ENCODE data around the gene CLDN14.

CLDN14 gene

DNA sequence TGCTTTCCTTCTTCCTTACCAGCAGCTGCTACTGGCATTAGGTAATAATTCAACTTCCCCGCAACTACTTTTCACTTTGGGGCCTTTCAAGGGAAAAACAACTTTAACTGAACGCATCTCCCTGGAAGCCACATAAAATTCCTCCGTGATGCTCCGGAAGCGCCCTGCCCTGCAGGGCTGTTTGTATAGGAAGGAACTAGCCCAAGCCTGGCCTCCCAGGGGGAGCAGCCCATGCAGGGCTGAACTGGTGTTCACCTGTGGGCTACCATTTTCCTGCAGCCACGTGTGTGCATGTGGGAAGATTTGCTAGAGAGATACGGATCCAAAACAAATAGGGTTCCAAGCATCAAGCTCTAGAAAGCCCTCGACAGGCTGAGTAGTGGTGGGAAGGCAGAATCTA, 14.4 kb downstream of the CLDN14 start:
- Mint-ChIP-seq H3K4me1 (ENCODE audit: low read depth) (no peaks in the 10 kb centered on the region), H3K4me3 (no peak overlapping the region), H3K9me3 (ENCODE audit: low read depth) (no peaks in the 10 kb centered on the region), H3K27ac (no peak overlapping the region), H3K36me3 (no peaks in the 10 kb centered on the region), H3K27me3 (no peaks in the 10 kb centered on the region)

DNA sequence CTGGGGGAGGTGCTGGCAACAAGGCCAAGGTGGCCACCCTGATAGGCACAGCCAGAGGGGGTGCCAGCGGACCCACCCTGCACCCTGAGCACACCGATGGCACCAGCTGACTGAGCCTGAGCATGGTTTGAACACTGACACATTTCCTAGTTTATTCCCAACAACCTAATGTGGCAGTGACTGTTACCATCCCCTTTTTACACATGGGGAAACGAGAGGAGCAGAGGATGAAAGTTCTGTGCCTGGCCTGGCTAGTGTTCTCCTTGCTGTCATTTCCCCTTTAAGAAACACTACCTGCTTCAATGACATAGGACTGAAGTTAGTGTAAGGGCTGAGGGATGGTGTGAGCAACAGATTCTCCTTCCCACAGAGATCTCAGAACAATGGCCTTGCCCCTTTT, 15.3 kb downstream of the CLDN14 start:
- Mint-ChIP-seq H3K9me3 (ENCODE audit: low read depth) (no peaks in the 10 kb centered on the region), H3K27ac (no peak overlapping the region), H3K4me1 (ENCODE audit: low read depth) (no peaks in the 10 kb centered on the region), H3K27me3 (no peaks in the 10 kb centered on the region), H3K36me3 (no peaks in the 10 kb centered on the region), H3K4me3 (no peak overlapping the region)

DNA sequence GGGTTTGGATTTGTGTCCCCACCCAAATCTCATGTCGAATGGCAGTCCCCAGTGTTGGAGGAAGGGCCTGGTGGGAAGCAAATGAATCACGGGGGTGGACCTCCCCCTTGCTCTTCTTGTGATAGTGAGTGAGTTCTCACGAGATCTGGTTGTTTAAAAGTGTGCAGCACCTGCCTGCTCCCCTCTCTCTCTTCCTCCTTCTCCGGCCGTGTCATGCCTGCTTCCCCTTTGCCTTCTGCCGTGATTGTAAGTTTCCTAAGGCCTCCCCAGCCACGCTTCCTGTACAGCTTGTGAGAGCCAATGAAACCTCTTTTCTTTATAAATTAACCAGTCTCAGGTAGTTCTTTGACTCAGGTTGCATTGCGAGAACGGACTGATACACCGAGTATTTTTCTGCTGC, 15.9 kb downstream of the CLDN14 start:
- Mint-ChIP-seq H3K27me3 (no peaks in the 10 kb centered on the region), H3K36me3 (no peaks in the 10 kb centered on the region), H3K9me3 (ENCODE audit: low read depth) (no peaks in the 10 kb centered on the region), H3K4me1 (ENCODE audit: low read depth) (no peaks in the 10 kb centered on the region), H3K27ac (no peak overlapping the region), H3K4me3 (no peak overlapping the region)

DNA sequence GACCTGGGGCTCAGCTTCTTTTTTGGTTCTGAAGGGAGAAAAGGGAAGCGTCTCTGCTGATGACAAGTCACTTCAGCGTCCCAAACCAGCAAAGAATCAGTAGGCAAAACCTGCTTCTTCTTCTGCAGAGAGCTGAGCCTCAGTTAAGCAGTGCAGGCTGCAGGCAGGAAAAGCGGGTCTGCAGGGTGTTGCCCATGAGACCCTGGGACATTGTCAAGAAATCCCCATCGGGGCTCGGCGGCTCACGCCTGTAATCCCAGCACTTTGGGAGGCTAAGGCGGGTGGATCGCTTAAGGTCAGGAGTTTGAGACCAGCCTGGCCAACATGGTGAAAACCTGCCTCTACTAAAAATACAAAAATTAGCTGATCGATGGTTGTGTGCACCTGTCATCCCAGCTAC, 16.7 kb downstream of the CLDN14 start:
- Mint-ChIP-seq H3K36me3 (no peaks in the 10 kb centered on the region), H3K4me1 (ENCODE audit: low read depth) (no peaks in the 10 kb centered on the region), H3K4me3 (no peak overlapping the region), H3K27me3 (no peaks in the 10 kb centered on the region), H3K9me3 (ENCODE audit: low read depth) (no peaks in the 10 kb centered on the region), H3K27ac (no peak overlapping the region)

DNA sequence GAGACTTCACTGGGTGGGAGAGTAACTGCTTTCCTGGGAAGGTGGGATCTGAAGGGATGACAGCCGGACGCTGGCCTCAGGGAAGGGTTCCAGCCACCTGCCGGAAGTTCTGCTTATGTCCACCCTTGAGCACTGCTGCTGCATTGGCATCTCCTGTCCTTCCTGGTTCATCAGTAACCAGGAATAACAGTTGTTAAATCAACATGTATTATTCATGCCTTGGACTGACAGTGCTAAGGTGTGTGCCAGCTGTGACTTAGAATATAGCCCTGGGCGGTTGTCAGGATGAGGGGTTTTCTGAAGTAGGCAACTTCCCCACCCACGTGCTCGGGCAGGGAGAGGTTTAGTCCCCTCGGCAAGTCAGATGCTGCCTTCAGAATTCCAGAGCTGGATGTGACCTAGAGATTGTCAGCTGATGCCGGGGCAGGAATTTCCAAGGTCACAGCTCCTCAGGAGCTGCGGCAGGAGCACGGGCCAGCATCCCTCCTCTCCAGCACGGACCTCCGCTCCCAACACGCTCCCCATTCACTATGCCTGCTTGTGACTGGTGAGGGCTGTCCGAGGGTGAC, 17.9 kb downstream of the CLDN14 start:
- Mint-ChIP-seq H3K36me3 (no peaks in the 10 kb centered on the region), H3K27ac (no peak overlapping the region), H3K27me3 (no peaks in the 10 kb centered on the region), H3K9me3 (ENCODE audit: low read depth) (no peaks in the 10 kb centered on the region), H3K4me3 (no peak overlapping the region), H3K4me1 (ENCODE audit: low read depth) (no peaks in the 10 kb centered on the region)

DNA sequence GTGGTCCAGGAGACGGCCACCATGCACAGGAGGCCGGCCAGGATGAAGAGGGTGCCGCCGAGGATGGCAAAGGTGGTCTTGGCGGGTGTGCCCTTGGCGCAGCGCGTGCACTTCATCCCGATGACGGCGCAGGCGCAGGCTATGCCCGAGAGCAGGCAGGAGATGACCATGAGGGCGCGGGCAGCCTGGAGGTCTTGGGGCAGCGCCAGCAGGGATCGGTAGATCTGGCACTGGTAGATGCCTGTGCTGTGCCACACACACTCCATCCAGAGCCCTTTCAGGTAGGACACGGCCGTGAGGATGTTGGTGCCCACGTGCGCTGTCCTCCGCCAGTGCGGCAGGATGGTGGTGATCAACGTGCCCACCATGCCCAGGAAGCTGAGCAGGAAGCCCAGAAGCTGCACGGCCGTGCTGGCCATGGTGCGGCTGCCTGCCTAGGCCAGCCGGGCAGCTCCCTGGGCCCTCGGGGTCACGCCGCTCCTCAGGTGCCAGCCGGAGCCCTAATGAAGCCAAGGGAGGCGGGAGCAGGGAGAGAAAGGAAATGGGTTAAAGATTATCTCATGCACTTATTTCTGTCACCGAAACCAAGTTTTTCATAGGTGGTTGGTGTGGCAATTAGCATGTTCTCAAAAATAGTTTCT, 18.5 kb downstream of the CLDN14 start:
- Mint-ChIP-seq H3K36me3 (no peaks in the 10 kb centered on the region), H3K4me1 (ENCODE audit: low read depth) (no peaks in the 10 kb centered on the region), H3K9me3 (ENCODE audit: low read depth) (no peaks in the 10 kb centered on the region), H3K4me3 (no peak overlapping the region), H3K27me3 (no peaks in the 10 kb centered on the region), H3K27ac (no peak overlapping the region)

DNA sequence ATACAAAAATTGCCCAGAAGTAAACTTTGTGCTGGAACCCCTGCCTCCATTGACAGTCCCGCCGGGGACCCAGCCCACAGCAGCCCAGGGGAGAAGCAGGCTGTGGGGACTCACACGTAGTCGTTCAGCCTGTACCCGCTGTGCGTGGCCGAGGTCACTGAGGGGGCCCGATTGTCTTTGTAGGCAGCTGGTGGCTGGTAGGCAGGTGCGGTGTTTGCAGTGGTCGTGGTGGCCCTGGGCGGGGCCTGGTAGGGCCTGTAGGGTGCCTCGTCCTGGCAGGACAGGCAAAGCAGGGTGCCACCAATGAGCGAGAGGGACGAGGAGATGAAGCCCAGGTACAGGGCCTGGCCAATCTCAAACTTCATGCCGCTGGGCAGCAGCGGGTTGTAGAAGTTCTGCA, 19.1 kb downstream of the CLDN14 start:
- Mint-ChIP-seq H3K9me3 (ENCODE audit: low read depth) (no peaks in the 10 kb centered on the region), H3K4me1 (ENCODE audit: low read depth) (no peaks in the 10 kb centered on the region), H3K27me3 (no peaks in the 10 kb centered on the region), H3K4me3 (no peak overlapping the region), H3K27ac (no peak overlapping the region), H3K36me3 (no peaks in the 10 kb centered on the region)

DNA sequence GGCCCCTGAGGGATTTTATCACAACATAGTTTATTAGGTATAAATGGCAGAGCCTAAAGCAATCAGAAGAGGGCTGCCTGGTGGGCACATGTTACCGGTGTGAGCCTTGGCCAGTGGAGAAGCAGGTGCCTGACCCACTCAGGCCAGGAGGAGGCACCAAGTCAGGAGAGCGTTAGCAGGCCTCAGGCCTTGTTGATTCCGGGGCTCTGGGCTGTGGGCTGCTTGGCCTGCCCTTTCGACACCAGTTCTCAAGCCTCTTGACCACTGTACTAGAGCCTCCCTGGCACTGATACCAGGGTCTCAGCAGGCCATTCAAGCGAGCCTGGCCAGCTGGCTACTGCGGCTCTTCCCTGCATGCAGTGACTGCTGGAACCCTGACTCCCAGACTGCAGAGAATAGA, 20.8 kb downstream of the CLDN14 start:
- Mint-ChIP-seq H3K27ac (no peak overlapping the region), H3K4me3 (no peak overlapping the region), H3K36me3 (no peaks in the 10 kb centered on the region), H3K9me3 (ENCODE audit: low read depth) (no peaks in the 10 kb centered on the region), H3K4me1 (ENCODE audit: low read depth) (no peaks in the 10 kb centered on the region), H3K27me3 (no peaks in the 10 kb centered on the region)

DNA sequence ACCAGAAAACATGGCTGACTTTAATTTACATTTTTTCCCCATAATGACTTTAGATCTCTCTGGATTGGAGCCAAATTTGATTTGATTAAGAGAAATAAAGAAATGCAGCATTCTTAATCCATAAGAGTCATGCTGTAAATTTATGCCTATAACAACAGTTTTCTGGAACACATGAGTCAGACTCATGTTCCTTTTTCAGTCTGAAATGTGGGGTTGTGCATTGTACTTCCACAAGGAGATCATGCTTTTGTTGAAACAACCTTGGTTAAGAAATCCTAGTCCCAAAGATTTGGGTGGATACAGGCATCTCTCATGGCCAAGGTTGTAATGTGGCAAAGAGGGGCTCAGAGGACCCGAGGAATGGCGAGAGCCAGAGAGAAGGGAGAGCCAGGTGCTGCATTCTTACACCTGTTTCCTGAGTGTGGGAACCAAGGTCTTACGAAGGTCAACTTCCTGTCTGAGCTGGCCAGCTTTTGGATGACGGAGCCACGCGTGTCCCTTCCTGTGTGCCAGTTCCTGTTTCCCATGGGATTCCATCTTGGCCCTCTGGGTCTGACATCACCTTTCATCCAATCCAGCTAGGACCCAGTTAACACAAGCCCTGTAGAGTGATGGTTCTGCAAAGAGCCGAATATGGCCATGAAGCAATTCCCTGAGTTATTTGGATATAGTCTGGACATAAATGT, 23.1 kb downstream of the CLDN14 start:
- Mint-ChIP-seq H3K36me3 (peaks cover 2% of the 10 kb centered on the region), H3K27me3 (no peaks in the 10 kb centered on the region), H3K4me1 (ENCODE audit: low read depth) (no peaks in the 10 kb centered on the region), H3K4me3 (no peak overlapping the region), H3K9me3 (ENCODE audit: low read depth) (no peaks in the 10 kb centered on the region), H3K27ac (no peak overlapping the region)

DNA sequence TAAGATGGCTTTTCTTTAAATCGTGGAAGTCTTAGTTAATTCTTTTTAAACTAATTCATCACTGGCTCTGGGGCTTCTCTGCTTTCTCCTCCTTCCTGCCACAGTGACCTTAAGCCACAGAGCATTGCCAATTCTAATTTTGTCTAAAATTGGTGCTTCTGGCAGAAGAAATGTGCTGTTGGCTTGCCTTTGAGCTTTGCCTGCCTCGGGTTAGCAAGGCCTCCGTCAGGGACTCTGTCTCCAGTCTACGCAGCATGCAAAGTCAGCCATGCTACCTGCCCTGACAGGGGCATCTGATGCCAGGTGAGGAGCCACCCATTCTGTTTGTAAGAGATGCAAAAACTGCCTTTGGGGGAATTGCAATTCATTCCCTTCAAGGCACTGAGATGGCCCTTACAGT, 25.2 kb downstream of the CLDN14 start:
- Mint-ChIP-seq H3K4me3 (no peak overlapping the region), H3K9me3 (ENCODE audit: low read depth) (no peaks in the 10 kb centered on the region), H3K36me3 (peaks cover 2% of the 10 kb centered on the region), H3K27ac (no peak overlapping the region), H3K4me1 (ENCODE audit: low read depth) (no peaks in the 10 kb centered on the region), H3K27me3 (no peaks in the 10 kb centered on the region)

DNA sequence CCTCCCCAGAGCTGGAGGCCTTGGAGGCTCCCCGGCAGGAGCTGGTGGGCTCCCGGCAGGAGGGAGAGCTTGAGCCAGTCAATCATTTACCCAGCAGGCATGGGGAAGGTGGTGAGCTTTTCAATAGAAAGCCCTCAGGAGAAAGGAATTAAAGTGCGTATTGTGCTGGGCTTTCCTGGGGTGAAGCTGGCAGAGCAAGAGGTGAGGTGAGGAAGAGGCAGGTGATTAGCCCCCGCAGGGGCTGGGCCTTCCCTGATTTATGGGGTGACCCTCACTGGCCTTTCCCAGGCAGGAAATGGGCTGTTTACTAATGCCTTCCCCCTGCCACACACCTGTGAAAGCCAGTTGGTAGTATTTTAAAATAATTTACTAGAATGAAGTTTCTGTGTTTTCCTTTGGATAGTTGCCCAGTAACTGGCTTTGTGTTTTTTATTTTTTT, 25.8 kb downstream of the CLDN14 start:
- Mint-ChIP-seq H3K4me1 (ENCODE audit: low read depth) (no peaks in the 10 kb centered on the region), H3K36me3 (peaks cover 2% of the 10 kb centered on the region), H3K9me3 (ENCODE audit: low read depth) (no peaks in the 10 kb centered on the region), H3K27me3 (no peaks in the 10 kb centered on the region), H3K4me3 (no peak overlapping the region), H3K27ac (no peak overlapping the region)

DNA sequence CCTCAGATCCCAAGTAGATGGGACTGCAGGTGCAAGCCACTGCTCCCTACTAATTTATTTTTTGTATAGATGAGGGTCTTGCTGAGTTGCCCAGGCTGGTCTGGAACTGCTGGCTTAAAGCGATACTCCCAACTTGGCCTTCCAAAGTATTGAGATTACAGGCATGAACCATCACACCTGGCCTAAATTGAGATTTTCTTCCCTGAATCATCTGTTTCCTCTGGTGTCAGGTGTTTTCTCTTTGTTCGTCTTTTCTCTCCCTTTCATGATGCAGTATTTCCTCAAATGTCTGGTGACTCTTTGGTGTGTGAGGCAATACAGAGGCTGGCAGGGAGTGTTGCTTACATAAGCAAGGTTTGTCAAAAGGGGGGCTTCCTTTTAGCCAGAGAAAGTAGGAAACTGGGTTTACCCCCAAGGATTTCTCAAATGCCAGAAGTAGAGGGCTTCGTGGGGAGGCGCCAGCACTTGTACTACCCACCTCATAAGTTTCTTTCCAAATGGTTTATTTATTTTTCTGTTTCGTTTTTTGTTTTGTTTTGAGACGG, 27.6 kb downstream of the CLDN14 start:
- H3K27ac Mint-ChIP-seq: no peak overlapping the region
- H3K4me1 Mint-ChIP-seq (ENCODE audit: low read depth): no peaks in the 10 kb centered on the region
- no peak overlapping the region for H3K4me3 Mint-ChIP-seq
- no peaks in the 10 kb centered on the region for H3K27me3 Mint-ChIP-seq
- peaks cover 2% of the 10 kb centered on the region for H3K36me3 Mint-ChIP-seq
- no peaks in the 10 kb centered on the region for H3K9me3 Mint-ChIP-seq (ENCODE audit: low read depth)

DNA sequence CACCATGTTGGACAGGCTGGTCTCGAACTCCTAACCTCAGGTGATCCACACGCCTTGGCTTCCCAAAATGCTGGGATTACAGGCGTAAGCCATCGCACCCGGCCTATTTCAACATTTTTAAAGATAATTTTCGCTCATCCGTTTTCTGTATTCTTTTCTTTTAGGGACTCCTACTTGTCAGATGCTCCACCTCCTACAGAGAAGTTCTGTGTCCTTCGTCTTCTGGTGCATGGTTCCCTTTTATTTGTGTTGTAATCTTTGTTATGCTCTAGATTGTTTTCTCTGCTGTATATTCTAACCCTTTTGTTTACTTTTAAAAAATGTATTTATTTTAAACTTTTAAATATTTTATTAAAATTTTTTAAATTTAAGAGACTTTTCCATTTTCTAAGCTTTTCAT, 28.4 kb downstream of the CLDN14 start:
- Mint-ChIP-seq H3K9me3 (ENCODE audit: low read depth) (no peaks in the 10 kb centered on the region), H3K27me3 (no peaks in the 10 kb centered on the region), H3K4me3 (no peak overlapping the region), H3K36me3 (peaks cover 2% of the 10 kb centered on the region), H3K27ac (no peak overlapping the region), H3K4me1 (ENCODE audit: low read depth) (no peaks in the 10 kb centered on the region)

DNA sequence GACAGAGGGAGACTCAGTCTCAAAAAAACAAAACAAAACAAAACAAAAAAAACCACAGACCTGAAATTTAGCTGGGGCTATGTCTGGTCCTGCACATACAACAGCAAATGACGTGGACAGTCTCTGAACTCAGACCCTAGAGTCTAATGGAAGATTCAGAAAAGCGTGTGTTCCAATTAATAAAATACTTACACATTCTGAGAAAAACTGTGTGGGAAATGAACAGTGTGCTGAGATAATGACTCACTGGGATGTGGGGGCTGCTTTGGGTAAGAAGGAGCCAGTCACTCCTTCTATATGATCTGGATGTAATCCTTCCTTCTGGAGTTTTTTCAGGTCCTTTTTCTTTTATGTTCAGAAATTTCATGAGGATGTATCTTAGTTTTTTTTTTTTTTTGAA, 29.4 kb downstream of the CLDN14 start:
- Mint-ChIP-seq H3K27me3 (no peaks in the 10 kb centered on the region), H3K36me3 (peaks cover 2% of the 10 kb centered on the region), H3K9me3 (ENCODE audit: low read depth) (no peaks in the 10 kb centered on the region), H3K4me1 (ENCODE audit: low read depth) (no peaks in the 10 kb centered on the region), H3K4me3 (no peak overlapping the region), H3K27ac (no peak overlapping the region)

DNA sequence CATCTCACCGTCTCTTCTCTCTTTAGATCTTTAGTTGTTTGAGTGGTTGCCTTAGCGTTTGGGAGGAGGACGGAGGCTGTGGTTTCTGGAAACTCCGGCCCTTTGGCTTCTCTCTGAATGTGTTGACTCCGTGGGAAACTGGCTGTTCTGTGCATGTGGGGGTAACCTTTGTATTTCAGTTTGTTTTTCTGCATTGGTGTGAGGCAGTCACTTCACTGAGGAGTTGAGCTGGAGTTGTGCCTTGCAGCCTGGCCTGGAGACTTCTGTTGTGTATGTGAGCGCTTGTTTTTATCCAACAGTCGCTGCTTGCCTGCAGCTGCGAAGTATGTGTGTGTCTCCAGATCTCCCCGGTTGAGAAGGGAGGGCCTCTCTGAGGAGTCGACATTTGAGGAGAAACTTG, 33.6 kb downstream of the CLDN14 start:
- Mint-ChIP-seq H3K36me3 (no peaks in the 10 kb centered on the region), H3K4me1 (ENCODE audit: low read depth) (no peaks in the 10 kb centered on the region), H3K27ac (no peak overlapping the region), H3K9me3 (ENCODE audit: low read depth) (no peaks in the 10 kb centered on the region), H3K27me3 (no peaks in the 10 kb centered on the region), H3K4me3 (no peak overlapping the region)

Measured in activated naive CD8-positive, alpha-beta T cell (primary cell).